Measurements from ENCODE around the gene PRDM16. TPM values are rescaled to one million over a fixed set of nuclear protein-coding genes. Genes with fewer than 3 reads are reported as not detected.

The PRDM16 gene
- total RNA-seq, 4 donors from 2014 or later: 5.4 to 13.2 (median 7.7) TPM

DNA sequence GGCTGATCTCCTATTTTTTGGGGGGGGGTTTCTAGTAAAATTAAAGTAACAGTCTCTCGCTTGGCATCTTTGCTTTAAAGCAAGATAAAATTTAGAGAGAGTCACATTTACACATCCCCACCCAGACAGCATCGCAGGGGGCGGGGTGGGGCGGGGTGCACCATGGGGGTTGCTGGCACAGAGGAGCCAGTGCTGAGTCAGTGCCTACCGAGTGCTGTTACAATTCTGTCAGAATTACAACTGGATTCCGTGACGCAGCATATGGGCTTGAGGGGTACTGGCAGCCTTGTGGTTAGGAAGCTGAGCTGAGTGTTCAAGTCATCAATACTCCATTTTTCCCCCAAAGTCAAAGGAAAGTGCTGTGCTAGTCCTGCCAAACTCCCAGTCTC lies 175.9 kb downstream of the PRDM16 start:
- H3K27ac ChIP-seq: no peak overlapping the region
- DNase-seq: no peak
- H3K9me3 ChIP-seq: no peaks in the 10 kb centered on the region
- peaks cover 0 to 19% (median 0%) of the 10 kb centered on the region in 4 donors for H3K4me1 ChIP-seq
- TF ChIP-seq, protein P1, sequence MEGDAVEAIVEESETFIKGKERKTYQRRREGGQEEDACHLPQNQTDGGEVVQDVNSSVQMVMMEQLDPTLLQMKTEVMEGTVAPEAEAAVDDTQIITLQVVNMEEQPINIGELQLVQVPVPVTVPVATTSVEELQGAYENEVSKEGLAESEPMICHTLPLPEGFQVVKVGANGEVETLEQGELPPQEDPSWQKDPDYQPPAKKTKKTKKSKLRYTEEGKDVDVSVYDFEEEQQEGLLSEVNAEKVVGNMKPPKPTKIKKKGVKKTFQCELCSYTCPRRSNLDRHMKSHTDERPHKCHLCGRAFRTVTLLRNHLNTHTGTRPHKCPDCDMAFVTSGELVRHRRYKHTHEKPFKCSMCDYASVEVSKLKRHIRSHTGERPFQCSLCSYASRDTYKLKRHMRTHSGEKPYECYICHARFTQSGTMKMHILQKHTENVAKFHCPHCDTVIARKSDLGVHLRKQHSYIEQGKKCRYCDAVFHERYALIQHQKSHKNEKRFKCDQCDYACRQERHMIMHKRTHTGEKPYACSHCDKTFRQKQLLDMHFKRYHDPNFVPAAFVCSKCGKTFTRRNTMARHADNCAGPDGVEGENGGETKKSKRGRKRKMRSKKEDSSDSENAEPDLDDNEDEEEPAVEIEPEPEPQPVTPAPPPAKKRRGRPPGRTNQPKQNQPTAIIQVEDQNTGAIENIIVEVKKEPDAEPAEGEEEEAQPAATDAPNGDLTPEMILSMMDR (IDR thresholded peaks at IDR 0.05): no peak
- TF ChIP-seq POLR2A (IDR thresholded peaks at IDR 0.05): no peak
- no peaks in the 10 kb centered on the region for H3K36me3 ChIP-seq
- H3K4me3 ChIP-seq: no peak overlapping the region
- no peaks in the 10 kb centered on the region for H3K27me3 ChIP-seq

DNA sequence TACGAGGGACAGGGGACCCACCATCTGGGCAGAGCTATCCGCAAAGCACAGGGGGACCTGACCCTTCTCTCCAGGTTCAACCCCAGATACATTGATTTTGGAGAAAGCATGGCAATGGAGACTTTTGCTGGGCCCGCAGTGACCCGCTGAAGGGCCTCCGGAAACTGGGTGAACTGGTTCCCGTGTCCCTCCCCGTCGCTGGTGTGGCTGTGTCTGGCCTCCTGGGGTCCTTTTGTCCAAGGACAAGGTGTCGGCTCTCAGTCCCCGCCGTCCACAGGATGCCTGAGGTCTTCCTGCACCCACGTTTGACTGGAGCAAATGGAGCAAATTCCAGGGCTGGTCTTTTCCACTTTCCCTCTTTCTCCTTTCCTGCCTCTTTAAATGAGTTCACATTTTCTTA lies 176.3 kb downstream of the PRDM16 start:
- H3K4me3 ChIP-seq: no peak overlapping the region
- no peaks in the 10 kb centered on the region for H3K9me3 ChIP-seq
- H3K4me1 ChIP-seq: peaks cover 0 to 21% (median 0%) of the 10 kb centered on the region in 4 donors
- DNase-seq: no peak
- H3K27ac ChIP-seq: no peak overlapping the region
- no peaks in the 10 kb centered on the region for H3K27me3 ChIP-seq
- TF ChIP-seq, protein P1 (IDR thresholded peaks at IDR 0.05): no peak
- no peak for TF ChIP-seq POLR2A (IDR thresholded peaks at IDR 0.05)
- H3K36me3 ChIP-seq: no peaks in the 10 kb centered on the region

DNA sequence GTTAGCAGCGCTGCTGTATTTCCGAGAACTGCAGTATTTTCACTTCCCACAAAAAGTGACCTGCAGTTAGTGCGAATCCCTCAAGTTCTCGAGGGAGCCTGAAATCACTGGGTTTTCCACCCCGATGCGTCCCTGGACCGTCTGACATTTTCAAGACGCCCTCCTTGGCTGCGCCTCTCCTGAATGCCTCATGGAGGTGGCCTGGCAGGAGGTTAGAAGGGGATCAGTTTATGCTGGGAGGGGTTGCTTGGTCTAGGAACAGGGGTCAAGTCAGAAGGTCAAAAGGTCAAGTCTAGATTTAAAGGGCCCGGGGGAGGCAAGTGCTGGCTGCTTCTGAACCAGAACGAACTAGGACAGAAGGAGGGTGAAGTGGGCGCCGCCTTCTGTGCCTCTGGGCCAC lies 176.8 kb downstream of the PRDM16 start:
- no peak overlapping the region for H3K27ac ChIP-seq
- no peaks in the 10 kb centered on the region for H3K27me3 ChIP-seq
- TF ChIP-seq POLR2A (IDR thresholded peaks at IDR 0.05): no peak
- TF ChIP-seq, protein P1 (IDR thresholded peaks at IDR 0.05): no peak
- no peaks in the 10 kb centered on the region for H3K36me3 ChIP-seq
- no peak overlapping the region for H3K4me3 ChIP-seq
- no peaks in the 10 kb centered on the region for H3K9me3 ChIP-seq
- DNase-seq: no peak
- peaks cover 0 to 26% (median 1%) of the 10 kb centered on the region in 4 donors for H3K4me1 ChIP-seq

DNA sequence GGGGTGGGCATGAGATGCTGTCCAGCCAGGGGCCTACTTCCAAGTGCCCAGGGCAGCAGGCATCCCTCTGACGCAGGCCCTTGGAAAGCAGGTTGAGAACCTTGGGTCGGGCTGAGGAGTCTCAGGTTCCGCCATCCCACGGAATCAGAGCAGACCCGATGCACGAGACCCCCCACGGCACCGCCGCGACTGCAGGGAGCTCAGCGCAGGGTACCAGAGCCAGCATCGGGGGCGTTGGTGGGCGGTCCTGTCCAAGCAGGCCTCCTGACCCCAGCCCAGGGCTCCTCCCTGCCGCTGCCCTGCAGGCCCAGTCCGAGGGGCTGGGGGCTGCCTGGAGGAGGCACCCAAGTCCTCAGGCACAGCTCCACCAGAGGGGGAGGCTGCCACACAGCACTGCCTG lies 177.2 kb downstream of the PRDM16 start:
- H3K27me3 ChIP-seq: no peaks in the 10 kb centered on the region
- no peak for TF ChIP-seq POLR2A (IDR thresholded peaks at IDR 0.05)
- TF ChIP-seq, protein P1 (IDR thresholded peaks at IDR 0.05): no peak
- DNase-seq: no peak
- no peaks in the 10 kb centered on the region for H3K9me3 ChIP-seq
- no peaks in the 10 kb centered on the region for H3K36me3 ChIP-seq
- no peak overlapping the region for H3K4me3 ChIP-seq
- peaks cover 0 to 28% (median 2%) of the 10 kb centered on the region in 4 donors for H3K4me1 ChIP-seq
- H3K27ac ChIP-seq: no peak overlapping the region

DNA sequence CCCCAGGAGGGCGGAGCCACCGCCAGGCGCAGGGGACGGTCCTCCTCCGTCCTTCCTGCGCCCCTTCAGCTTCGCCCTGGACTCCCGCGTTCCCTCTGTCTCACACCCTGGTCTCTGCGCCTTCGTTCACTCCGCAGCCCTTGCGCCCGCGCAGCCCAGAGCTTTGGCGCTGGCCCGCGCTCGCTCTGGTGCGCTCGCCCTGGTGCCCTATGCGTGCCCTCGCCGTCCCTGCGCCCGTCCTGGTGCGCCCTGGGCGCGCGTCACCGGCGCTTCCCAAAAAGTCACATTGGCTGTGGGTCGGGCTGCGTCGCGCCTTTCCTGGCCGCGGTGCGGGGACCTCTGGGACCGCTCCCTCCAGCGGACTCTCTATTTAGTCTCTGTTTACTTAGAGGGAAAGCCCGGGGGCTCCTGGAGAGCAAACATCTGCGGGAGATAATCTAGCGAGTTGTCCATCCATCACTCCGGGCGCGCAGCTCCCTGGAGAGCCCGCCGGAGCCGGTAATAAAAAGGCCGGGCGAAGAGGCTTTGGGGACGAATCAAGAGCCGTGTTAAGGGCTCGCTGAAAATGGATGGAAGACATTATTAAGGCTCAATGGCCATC lies 178.6 kb downstream of the PRDM16 start:
- Histone ChIP-seq H3K27me3 (no peaks in the 10 kb centered on the region), H3K4me1 (peaks cover 0 to 36% (median 2%) of the 10 kb centered on the region in 4 donors), H3K9me3 (no peaks in the 10 kb centered on the region), H3K36me3 (no peaks in the 10 kb centered on the region), H3K4me3 (peak overlapping the region in 1 of 4 donors; percentile 14), H3K27ac (no peak overlapping the region)
- DNase-seq: no peak
- no peak for TF ChIP-seq POLR2A (IDR thresholded peaks at IDR 0.05)
- TF ChIP-seq, protein P1 (IDR thresholded peaks at IDR 0.05): no peak
